Muscle of leg (tissue), 11 donors: ENCODE results near the gene KDM1A. TPM values are rescaled to one million over a fixed set of nuclear protein-coding genes. Genes with fewer than 3 reads are reported as not detected.
"Not testable (repeated sequence)": the region's sequence is repeated elsewhere in the genome, so short reads cannot be mapped to it uniquely, and the experiment has no call there.

Experiments
- DNase-seq: peaks from one replicate; pipeline ENCODE4 v3.0.0; 2013
- H3K27ac ChIP-seq: one replicate; pipeline ENCODE4 v1.5.1; 2013; ENCODE audit warnings: mild to moderate bottlenecking, low read length, control low read depth
- H3K27me3 ChIP-seq: one replicate; pipeline ENCODE4 v1.6.1; 2013; ENCODE audit warnings: low read length; ENCODE audit not compliant: control insufficient read depth, insufficient read depth
- H3K36me3 ChIP-seq: one replicate; pipeline ENCODE4 v1.6.1; 2013; ENCODE audit warnings: low read length; ENCODE audit not compliant: control insufficient read depth, insufficient read depth
- H3K4me1 ChIP-seq: one replicate; pipeline ENCODE4 v1.6.1; 2013; ENCODE audit warnings: low read length; ENCODE audit not compliant: control insufficient read depth, insufficient read depth
- H3K4me3 ChIP-seq: one replicate; pipeline ENCODE4 v1.5.1; 2013; ENCODE audit warnings: low read length, control low read depth
- H3K9me3 ChIP-seq: replicated peaks from 2 replicates; pipeline ENCODE4 v1.6.1; 2013; ENCODE audit warnings: low read depth, low read length; ENCODE audit not compliant: control insufficient read depth
- WGBS: methylation state at CpG from one replicate; pipeline ENCODE4 v1.1.5; 2013; ENCODE audit warnings: missing lambda C conversion rate; ENCODE audit not compliant: insufficient coverage; 5-methylcytosine and 5-hydroxymethylcytosine counted together
- polyA plus RNA-seq, 8 donors: library from polyadenylated mRNA; unstranded; fragments of 120-200 nt; gene quantifications; one replicate each; pipeline versions ENCODE4 v1.2.1 to v1.2.3, GENCODE V29; 2013; ENCODE audit warnings: inconsistent platforms in 1 of 8, low replicate concordance in 1 of 8; ENCODE audit not compliant: insufficient read length in 8 of 8, insufficient read depth in 1 of 8
- total RNA-seq: library from RNA; stranded (reverse); fragments of 120-200 nt; gene quantifications from one replicate; pipeline ENCODE4 v1.2.4, GENCODE V29; 2013

KDM1A gene
- total and polyA plus RNA-seq, 9 donors: 67.4 to 87.2 (median 74.3) TPM

DNA sequence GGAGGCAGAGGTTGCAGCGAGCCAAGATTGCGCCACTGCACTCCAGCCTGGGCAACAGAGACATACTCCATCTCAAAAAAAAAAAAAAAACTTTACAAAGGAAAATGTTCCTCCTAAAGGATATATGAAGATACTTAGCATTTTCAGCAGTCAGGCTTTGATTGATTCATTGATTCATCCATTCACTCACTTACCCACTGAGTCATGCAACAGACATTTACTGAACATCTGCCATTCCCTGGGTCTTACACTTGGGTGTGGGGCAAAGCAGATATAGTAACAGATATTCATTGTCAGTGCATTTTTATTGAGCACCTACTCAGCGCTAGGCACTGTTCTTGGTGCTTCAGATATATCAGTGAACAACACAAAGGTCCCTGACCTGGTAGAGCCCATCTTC, 41.0 kb upstream of the KDM1A start:
- Histone ChIP-seq H3K4me3 (no peak overlapping the region), H3K27ac (no peak overlapping the region), H3K36me3 (no peaks in the 10 kb centered on the region), H3K27me3 (peaks cover 4% of the 10 kb centered on the region), H3K4me1 (no peaks in the 10 kb centered on the region), H3K9me3 (no peaks in the 10 kb centered on the region)
- no CpG with 5 or more reads among the region's 3 CpGs for WGBS
- DNase-seq: no peak

- not testable (repeated sequence) for H3K4me3 ChIP-seq
These were observed 38.8 kb upstream of the KDM1A start for GRCh38 chr1:22980471-22980790.

DNA sequence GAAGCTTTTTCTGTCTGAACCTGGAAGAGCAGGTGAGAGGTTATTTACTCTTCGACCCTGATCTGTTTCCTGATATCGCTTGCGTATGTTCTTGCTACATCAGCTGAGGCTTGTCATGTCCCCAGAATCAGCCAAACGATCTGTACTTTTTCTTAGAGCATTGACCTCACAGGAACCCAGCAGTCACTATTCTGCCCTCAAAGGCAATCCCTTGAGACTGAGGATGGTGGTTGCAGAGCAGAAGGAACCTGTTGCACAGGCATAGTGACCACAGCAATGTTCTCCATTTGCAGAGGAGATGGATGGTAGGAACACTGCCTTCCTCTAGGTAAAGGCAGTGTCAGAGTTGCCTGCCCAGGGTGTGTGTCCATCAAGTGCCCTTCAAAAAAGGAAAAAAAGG, 35.3 kb upstream of the KDM1A start:
- H3K27ac ChIP-seq: no peak overlapping the region
- 69% methylated on average over 4 of the region's 4 CpGs for WGBS

More at GRCh38 chr1:22980471-22980790, 38.8 kb upstream of the KDM1A start:
- H3K4me1 ChIP-seq, H3K36me3 ChIP-seq, DNase-seq, H3K27ac ChIP-seq, H3K9me3 ChIP-seq, H3K27me3 ChIP-seq: not testable (repeated sequence)
- 88% methylated on average over 2 of the region's 3 CpGs for WGBS

DNA sequence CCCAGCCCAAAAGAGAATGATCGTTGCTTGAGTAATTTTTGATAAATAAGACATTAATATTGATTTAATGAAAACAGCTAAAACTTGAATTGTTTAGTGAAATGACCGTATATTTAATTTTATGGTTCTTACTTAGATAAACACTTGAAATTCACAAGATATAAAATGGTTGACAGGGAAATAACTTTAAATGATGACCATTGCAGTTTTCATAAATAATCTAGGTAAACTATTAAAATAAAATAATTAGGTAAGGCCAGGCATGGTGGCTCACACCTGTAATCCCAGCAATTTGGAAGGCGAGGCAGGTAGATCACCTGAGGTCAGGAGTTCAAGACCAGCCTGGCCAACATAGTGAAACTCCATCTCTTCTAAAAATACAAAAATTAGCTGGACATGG, 26.9 kb upstream of the KDM1A start:
- not testable (repeated sequence) for H3K4me3 ChIP-seq, H3K9me3 ChIP-seq, H3K27ac ChIP-seq, H3K36me3 ChIP-seq, DNase-seq, H3K4me1 ChIP-seq, H3K27me3 ChIP-seq
- no CpG with 5 or more reads among the region's 3 CpGs for WGBS

More for the DNA sequence above, 35.3 kb upstream of the KDM1A start:
- Histone ChIP-seq H3K27me3 (no peaks in the 10 kb centered on the region), H3K9me3 (no peaks in the 10 kb centered on the region), H3K4me3 (no peak overlapping the region), H3K36me3 (no peaks in the 10 kb centered on the region), H3K4me1 (no peaks in the 10 kb centered on the region)
- DNase-seq: no peak

DNA sequence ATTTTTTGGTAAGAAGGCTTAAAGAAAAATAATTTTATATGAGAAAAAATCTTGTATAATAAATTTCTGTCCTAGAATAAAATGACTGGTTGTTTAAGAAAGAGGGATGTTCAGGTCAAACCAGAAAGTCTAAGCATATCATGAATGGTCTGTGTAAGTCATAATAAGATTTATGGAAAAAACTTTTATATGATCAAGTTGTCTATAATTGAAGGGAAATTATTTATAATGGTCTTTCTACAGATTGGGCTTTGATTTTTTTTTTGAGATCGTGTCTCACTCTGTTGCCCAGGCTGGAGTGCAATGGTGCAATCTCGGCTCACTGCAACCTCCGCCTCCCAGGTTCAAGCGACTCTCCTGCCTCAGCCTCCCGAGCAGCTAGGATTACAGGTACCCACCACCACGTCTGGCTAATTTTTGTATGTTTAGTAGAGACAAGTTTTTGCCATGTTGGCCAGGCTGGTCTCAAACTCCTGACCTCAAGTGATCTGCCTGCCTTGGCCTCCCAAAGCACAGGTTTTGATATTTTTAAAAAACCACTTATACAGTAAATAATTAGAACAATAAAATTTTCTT, 26.0 kb upstream of the KDM1A start:
- not testable (repeated sequence) for H3K4me1 ChIP-seq, H3K27me3 ChIP-seq, H3K4me3 ChIP-seq, H3K27ac ChIP-seq, H3K36me3 ChIP-seq, H3K9me3 ChIP-seq, DNase-seq
- WGBS: no CpG with 5 or more reads among the region's 6 CpGs

- no peak for DNase-seq
- H3K36me3 ChIP-seq: no peaks in the 10 kb centered on the region
- H3K9me3 ChIP-seq: peaks cover 9% of the 10 kb centered on the region
- H3K4me1 ChIP-seq: no peaks in the 10 kb centered on the region
- H3K4me3 ChIP-seq: no peak overlapping the region
- no peaks in the 10 kb centered on the region for H3K27me3 ChIP-seq
- no peak overlapping the region for H3K27ac ChIP-seq
These were observed 23.5 kb upstream of the KDM1A start for GRCh38 chr1:22995774-22996173.

GRCh38 chr1:22997528-22997927, 21.7 kb upstream of the KDM1A start:
- not testable (repeated sequence) for H3K9me3 ChIP-seq, H3K4me3 ChIP-seq
- 88% methylated on average over 3 of the region's 5 CpGs for whole genome bisulfite sequencing

GRCh38 chr1:23000133-23000532, 19.1 kb upstream of the KDM1A start:
- not testable (repeated sequence) for H3K9me3 ChIP-seq, H3K27ac ChIP-seq, H3K36me3 ChIP-seq, H3K27me3 ChIP-seq, DNase-seq, H3K4me1 ChIP-seq, H3K4me3 ChIP-seq
- WGBS: 96% methylated on average over 2 of the region's 3 CpGs

More at GRCh38 chr1:22997528-22997927, 21.7 kb upstream of the KDM1A start:
- not testable (repeated sequence) for H3K27ac ChIP-seq, H3K27me3 ChIP-seq, H3K4me1 ChIP-seq, DNase-seq, H3K36me3 ChIP-seq

DNA sequence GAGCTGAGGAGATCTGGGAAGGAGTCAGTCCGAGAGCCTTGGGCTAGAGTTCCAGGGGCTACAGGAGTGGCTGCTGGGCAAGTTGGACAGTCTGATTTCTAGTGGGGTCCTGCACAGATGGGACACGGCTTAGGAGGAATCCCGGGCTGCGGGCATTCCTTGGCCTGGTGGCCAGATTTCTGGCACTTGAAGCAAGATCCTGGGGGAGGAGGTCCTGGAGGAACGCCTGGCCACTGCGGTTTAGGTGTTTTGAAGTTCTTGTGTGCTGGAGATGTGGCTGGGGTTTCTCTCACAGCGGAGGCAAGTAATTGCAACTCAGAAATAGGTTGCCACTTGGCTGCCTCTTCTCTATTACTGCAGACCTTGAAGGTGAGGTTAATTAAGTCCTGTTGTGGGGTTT, 17.1 kb upstream of the KDM1A start:
- not testable (repeated sequence) for H3K36me3 ChIP-seq, H3K4me1 ChIP-seq, DNase-seq, H3K9me3 ChIP-seq, H3K27me3 ChIP-seq, H3K27ac ChIP-seq, H3K4me3 ChIP-seq
- 83% methylated on average over 6 of the region's 7 CpGs for WGBS

DNA sequence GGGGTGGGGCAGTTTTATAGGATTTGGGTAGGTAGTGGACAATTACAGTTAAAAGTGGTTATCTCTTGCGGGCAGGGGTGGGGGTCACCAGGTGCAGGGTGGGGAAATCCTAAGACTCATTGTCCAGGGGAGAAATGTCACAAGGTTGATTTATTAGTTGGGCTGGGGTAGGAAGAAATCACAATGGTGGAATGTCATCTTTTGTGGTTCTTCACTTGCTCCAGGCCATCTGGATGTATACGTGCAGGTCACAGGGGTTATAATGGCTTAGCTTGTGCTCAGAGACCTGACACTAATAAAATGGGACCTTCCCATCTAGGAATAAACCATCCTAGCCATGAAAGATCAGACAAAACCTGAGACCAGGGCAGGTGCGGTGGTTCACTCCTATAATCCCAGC, 15.2 kb upstream of the KDM1A start:
- H3K9me3 ChIP-seq: no peaks in the 10 kb centered on the region
- 79% methylated on average over 1 of the region's 3 CpGs for WGBS
- H3K27ac ChIP-seq: no peak overlapping the region
- no peaks in the 10 kb centered on the region for H3K27me3 ChIP-seq
- H3K36me3 ChIP-seq: no peaks in the 10 kb centered on the region
- DNase-seq: no peak
- H3K4me1 ChIP-seq: no peaks in the 10 kb centered on the region
- H3K4me3 ChIP-seq: no peak overlapping the region

- H3K4me3 ChIP-seq, H3K36me3 ChIP-seq, H3K4me1 ChIP-seq, H3K9me3 ChIP-seq, H3K27ac ChIP-seq, H3K27me3 ChIP-seq, DNase-seq: not testable (repeated sequence)
- WGBS: no CpG with 5 or more reads among the region's 3 CpGs
These were observed 14.5 kb upstream of the KDM1A start for GRCh38 chr1:23004769-23005168.
